ENCODE results near the gene UMAD1. TPM values are rescaled to one million over a fixed set of nuclear protein-coding genes. Genes with fewer than 3 reads are reported as not detected.
"Not testable (repeated sequence)": the region's sequence is repeated elsewhere in the genome, so short reads cannot be mapped to it uniquely, and the experiment has no call there.

Gene UMAD1
- total RNA-seq, 1 donor from 2014 or later, result 18.0 TPM

- ATAC-seq, result no peak
- intact Hi-C loops (cut with DNase I), result no loop called here
- Histone ChIP-seq H3K4me1 (no peaks in the 10 kb centered on the region), H3K36me3 (no peaks in the 10 kb centered on the region), H3K27ac (no peak overlapping the region), H3K27me3 (no peaks in the 10 kb centered on the region), H3K9me3 (no peaks in the 10 kb centered on the region), H3K4me3 (no peak overlapping the region)
- no peak for TF ChIP-seq CTCF (IDR thresholded peaks at IDR 0.05)
- no peak for DNase-seq
Measured at GRCh38 chr7:7820409-7820808, 179.9 kb downstream of the UMAD1 start.

GRCh38 chr7:7820939-7821338 lies 180.4 kb downstream of the UMAD1 start:
- DNase-seq, result no peak
- ATAC-seq, result no peak
- no peaks in the 10 kb centered on the region for H3K36me3 ChIP-seq
- no peak for TF ChIP-seq CTCF (IDR thresholded peaks at IDR 0.05)
- no peaks in the 10 kb centered on the region for H3K9me3 ChIP-seq
- intact Hi-C loops (cut with DNase I), result no loop called here
- H3K27me3 ChIP-seq, result no peaks in the 10 kb centered on the region
- H3K4me3 ChIP-seq, result no peak overlapping the region
- H3K27ac ChIP-seq, result no peak overlapping the region
- no peaks in the 10 kb centered on the region for H3K4me1 ChIP-seq

DNA sequence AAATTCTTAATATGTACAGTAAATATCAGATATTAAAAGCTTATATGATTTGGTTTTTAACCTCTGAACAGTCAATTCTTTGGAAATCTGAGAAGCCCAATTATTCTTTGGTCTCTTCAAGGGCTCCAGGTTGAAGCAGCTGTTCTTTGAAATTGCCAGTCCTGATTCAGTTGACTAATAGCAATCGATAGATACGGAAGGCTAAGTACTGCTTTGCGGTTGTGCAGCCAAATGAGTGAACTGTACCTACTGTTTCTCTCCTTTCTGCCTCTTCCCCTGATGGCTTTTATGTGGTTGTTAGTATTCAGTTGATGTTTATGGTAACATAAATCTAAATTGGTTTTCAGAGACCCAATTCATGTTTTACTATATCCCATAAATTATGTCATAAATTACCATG lies 181.0 kb downstream of the UMAD1 start:
- Histone ChIP-seq H3K27me3 (no peaks in the 10 kb centered on the region), H3K4me1 (no peaks in the 10 kb centered on the region), H3K9me3 (no peaks in the 10 kb centered on the region), H3K4me3 (no peak overlapping the region), H3K27ac (no peak overlapping the region), H3K36me3 (no peaks in the 10 kb centered on the region)
- DNase-seq (no peak), ATAC-seq (no peak)
- TF ChIP-seq CTCF (IDR thresholded peaks at IDR 0.05), result no peak
- intact Hi-C loops (cut with DNase I), result no loop called here

GRCh38 chr7:7825294-7825693 lies 184.7 kb downstream of the UMAD1 start:
- DNase-seq; intact Hi-C loops (cut with DNase I); H3K9me3 ChIP-seq; H3K36me3 ChIP-seq; H3K4me3 ChIP-seq; ATAC-seq; H3K27me3 ChIP-seq; H3K27ac ChIP-seq; H3K4me1 ChIP-seq: not testable (repeated sequence)

GRCh38 chr7:7829667-7830066 lies 189.1 kb downstream of the UMAD1 start:
- intact Hi-C loops (cut with DNase I), result no loop called here
- ATAC-seq, result peak; percentile 25
- Histone ChIP-seq H3K27me3 (no peaks in the 10 kb centered on the region), H3K4me1 (no peaks in the 10 kb centered on the region), H3K4me3 (no peak overlapping the region), H3K9me3 (no peaks in the 10 kb centered on the region), H3K36me3 (no peaks in the 10 kb centered on the region), H3K27ac (no peak overlapping the region)
- no peak for TF ChIP-seq CTCF (IDR thresholded peaks at IDR 0.05)
- DNase-seq, result no peak

GRCh38 chr7:7830122-7830878 lies 189.7 kb downstream of the UMAD1 start:
- no peak for DNase-seq
- no peaks in the 10 kb centered on the region for H3K27me3 ChIP-seq
- no peak overlapping the region for H3K27ac ChIP-seq
- intact Hi-C loops (cut with DNase I), result no loop called here
- H3K36me3 ChIP-seq, result no peaks in the 10 kb centered on the region
- H3K9me3 ChIP-seq, result no peaks in the 10 kb centered on the region
- H3K4me1 ChIP-seq, result no peaks in the 10 kb centered on the region
- ATAC-seq, result peak; percentile 70
- H3K4me3 ChIP-seq, result no peak overlapping the region
- no peak for TF ChIP-seq CTCF (IDR thresholded peaks at IDR 0.05)

All from upper lobe of right lung (tissue), 1 donor.